GM12878 (cell line): Measurements from ENCODE around the gene DEFB125. TPM values are rescaled to one million over a fixed set of nuclear protein-coding genes. Genes with fewer than 3 reads are reported as not detected.

Source experiments
- ATAC-seq: fragments of 200-7000 bp; cut with Tn5 transposase; 3 replicates; pipeline ENCODE4 v1.9.1; 2020; ENCODE audit warnings: mild to moderate bottlenecking, moderate library complexity
- BruUV-seq: library from RNA; stranded (reverse); fragments of 400-500 nt; replicated peaks from 2 replicates; lab custom pipeline; 2021; lab: Mats Ljungman, UMichigan
- CTCF ChIA-PET: fragments of 300-600 bp; sonication (Branson Sonifier 250); formaldehyde crosslinking; extraction: SDS; loops from one replicate; lab custom pipeline; 2021; ENCODE audit warnings: inconsistent platforms; lab: Yijun Ruan, JAX
- POLR2A ChIA-PET: fragments of 350-600 bp; formaldehyde crosslinking; extraction: SDS; loops from one replicate; lab custom pipeline; 2021; ENCODE audit warnings: inconsistent platforms; lab: Charles Lee
- RAD21 ChIA-PET: fragments of 300-600 bp; sonication (Branson Sonifier 250); formaldehyde crosslinking; loops from one replicate; lab custom pipeline; 2023; ENCODE audit warnings: antibody characterized with exemption; ENCODE audit not compliant: unreplicated experiment; lab: Charles Lee
- SMC1A ChIA-PET: fragments of 300-600 bp; sonication (Branson Sonifier 250); formaldehyde crosslinking; loops from one replicate; lab custom pipeline; 2023; ENCODE audit not compliant: unreplicated experiment, uncharacterized antibody; lab: Charles Lee
- DNase-seq: peaks from one replicate; pipeline ENCODE4 v3.0.0-alpha.2; 2011; ENCODE audit warnings: low read depth, low spot score
- FAIRE-seq: peaks from 3 replicates; lab custom pipeline; 2011; peaks lifted over from hg19 to GRCh38; lab: Jason Lieb, UNC
- H2AFZ ChIP-seq: 2 replicates; pipeline ENCODE4 v1.6.0; 2011; ENCODE audit warnings: low read depth, low read length, control low read depth; ENCODE audit not compliant: control insufficient read depth
- H3K27ac ChIP-seq: 2 replicates; pipeline ENCODE4 v1.5.1; 2011; ENCODE audit warnings: control low read depth; ENCODE audit not compliant: control insufficient read depth, insufficient read depth
- H3K27me3 ChIP-seq, 2 experiments: replicated peaks in 1 of 2; 2 replicates each; pipeline versions ENCODE4 v1.6.0 to v1.6.1; 2011; ENCODE audit warnings: low read length in 1 of 2; ENCODE audit not compliant: control insufficient read depth in 2 of 2, insufficient read depth in 2 of 2
- H3K36me3 ChIP-seq, 2 experiments: 2 replicates each; pipeline ENCODE4 v1.5.1; 2011; ENCODE audit warnings: low read length in 1 of 2; ENCODE audit not compliant: control insufficient read depth in 2 of 2, insufficient read depth in 2 of 2
- H3K4me1 ChIP-seq: 2 replicates; pipeline ENCODE4 v1.6.1; 2011; ENCODE audit warnings: mild to moderate bottlenecking, low read length, moderate library complexity, mixed read lengths; ENCODE audit not compliant: control insufficient read depth, insufficient read depth
- H3K4me2 ChIP-seq: 2 replicates; pipeline ENCODE4 v1.6.0; 2011; ENCODE audit warnings: control low read depth; ENCODE audit not compliant: control insufficient read depth, insufficient read depth
- H3K4me3 ChIP-seq: fragments of 200-600 bp; sonication (generic); 2 replicates; pipeline ENCODE4 v1.5.1; 2016
- H3K79me2 ChIP-seq: 2 replicates; pipeline ENCODE4 v1.6.0; 2011; ENCODE audit warnings: low read length; ENCODE audit not compliant: control insufficient read depth, insufficient read depth
- H3K9ac ChIP-seq: 2 replicates; pipeline ENCODE4 v1.8.0; 2011; ENCODE audit warnings: low read length, control low read depth, mixed read lengths; ENCODE audit not compliant: control insufficient read depth, insufficient read depth
- H3K9me3 ChIP-seq: replicated peaks from 3 replicates; pipeline ENCODE4 v1.5.1; 2011; ENCODE audit warnings: mild to moderate bottlenecking, low read length; ENCODE audit not compliant: control insufficient read depth, insufficient read depth
- H4K20me1 ChIP-seq: 2 replicates; pipeline ENCODE4 v1.6.0; 2011; ENCODE audit not compliant: control insufficient read depth, insufficient read depth
- ATF3 ChIP-seq: IDR thresholded peaks from 2 replicates; pipeline ENCODE4 v1.6.1; 2011; ENCODE audit warnings: low read depth, mild to moderate bottlenecking, low read length, moderate library complexity, borderline replicate concordance; ENCODE audit errors: extremely low read depth
- BCL11A ChIP-seq: IDR thresholded peaks from 2 replicates; pipeline ENCODE4 v1.6.1; 2011; ENCODE audit warnings: low read depth, low read length
- BHLHE40 ChIP-seq, 2 experiments: fragments of 450-650 bp in 1 of 2; IDR thresholded peaks; 2 replicates each; pipeline ENCODE4 v1.6.1; 2011 to 2017; ENCODE audit warnings: low read depth in 2 of 2, borderline replicate concordance in 1 of 2, improper control_type of control experiment in 1 of 2, low read length in 1 of 2, mild to moderate bottlenecking in 1 of 2
- EGR1 ChIP-seq, 2 experiments: IDR thresholded peaks; 1 replicate in 1 of 2; 2 replicates in 1 of 2; pipeline ENCODE4 v1.6.1; 2011 to 2012; ENCODE audit warnings: low read depth in 2 of 2, low read length in 2 of 2, borderline replicate concordance in 1 of 2, mild to moderate bottlenecking in 1 of 2, moderate library complexity in 1 of 2
- FOXM1 ChIP-seq: IDR thresholded peaks from 2 replicates; pipeline ENCODE4 v1.6.1; 2012; ENCODE audit warnings: low read depth, mild to moderate bottlenecking, inconsistent platforms, low read length, moderate library complexity
- KDM1A ChIP-seq: fragments of 200-600 bp; sonication (generic); IDR thresholded peaks from 2 replicates; pipeline ENCODE4 v1.6.1; 2016; ENCODE audit warnings: borderline replicate concordance
- NR2C1 ChIP-seq: fragments of 450-650 bp; IDR thresholded peaks from 2 replicates; pipeline ENCODE4 v1.6.1; 2017; ENCODE audit warnings: antibody characterized with exemption, mild to moderate bottlenecking, moderate library complexity
- POLR2A ChIP-seq: IDR thresholded peaks from 2 replicates; pipeline ENCODE4 v1.6.1; 2011; ENCODE audit warnings: low read depth, mild to moderate bottlenecking, low read length
- POU2F2 ChIP-seq: IDR thresholded peaks from 3 replicates; pipeline ENCODE4 v1.6.1; 2011; ENCODE audit warnings: low read depth, mild to moderate bottlenecking, low read length, borderline replicate concordance
- RFX5 ChIP-seq: IDR thresholded peaks from 2 replicates; pipeline ENCODE4 v1.6.1; 2011; ENCODE audit warnings: low read depth, low read length, improper control_type of control experiment
- SMAD5 ChIP-seq: IDR thresholded peaks from 2 replicates; pipeline ENCODE4 v1.6.1; 2016; ENCODE audit warnings: antibody characterized with exemption, low read depth
- STAT1 ChIP-seq: fragments of 450-650 bp; conservative IDR thresholded peaks from 2 replicates; pipeline ENCODE4 v1.6.1; 2014; ENCODE audit warnings: antibody characterized with exemption, mild to moderate bottlenecking
- TCF3 ChIP-seq: IDR thresholded peaks from 2 replicates; pipeline ENCODE4 v1.6.1; 2012; ENCODE audit warnings: low read depth, mild to moderate bottlenecking, low read length, borderline replicate concordance; ENCODE audit not compliant: insufficient read depth
- WRNIP1 ChIP-seq: IDR thresholded peaks from 2 replicates; pipeline ENCODE4 v1.6.1; 2011; ENCODE audit warnings: low read depth, low read length, improper control_type of control experiment, borderline replicate concordance
- ZNF207 ChIP-seq: fragments of 450-650 bp; IDR thresholded peaks from 2 replicates; pipeline ENCODE4 v1.6.1; 2014; ENCODE audit warnings: antibody characterized with exemption, mild to moderate bottlenecking, borderline replicate concordance
- WGBS: methylation state at CpG from one replicate; pipeline ENCODE4 v1.1.6; 2016; ENCODE audit warnings: low lambda C conversion rate; ENCODE audit not compliant: insufficient replicate concordance, insufficient coverage; ENCODE audit errors: missing lambda C conversion rate; 5-methylcytosine and 5-hydroxymethylcytosine counted together
- in situ Hi-C: fragments of 300-500 bp; cut with MboI; formaldehyde crosslinking; loops from 9 replicates; pipeline ENCODE4 v1.14.3; 2018; ENCODE audit warnings: mixed read lengths
- intact Hi-C: fragments of 100-400 bp; cut with micrococcal nuclease; formaldehyde crosslinking; loops from one replicate; pipeline ENCODE4 v1.14.2; 2022; ENCODE audit not compliant: unreplicated experiment
- polyA plus RNA-seq, 11 experiments: library from polyadenylated mRNA; depleted of rRNA in 4 of 11; unstranded in 6 of 11; stranded (reverse) in 5 of 11; fragments of >200 nt; fragmentation: Nextera tagmentation in 4 of 11; fragmentation: Illumina TruSeq in 1 of 11; extraction: Ambion mirVana in 4 of 11; extraction: Trizol in 1 of 11; gene quantifications; 1 replicate in 1 of 11; 2 replicates in 10 of 11; pipeline versions ENCODE4 v1.2.1 to v1.2.3, GENCODE V29; 2011 to 2016; ENCODE audit warnings: inconsistent platforms in 2 of 11, missing spikeins in 2 of 11, low read depth in 1 of 11
- total RNA-seq, 4 experiments: library from RNA; depleted of rRNA in 3 of 4; stranded (reverse); fragments of >200 nt in 3 of 4; fragmentation: Illumina TruSeq in 1 of 4; extraction: Trizol in 1 of 4; gene quantifications; 2 replicates each; pipeline versions ENCODE4 v1.2.1 to v1.2.3, GENCODE V29; 2013 to 2021

Gene DEFB125
- total and polyA plus RNA-seq, 10 of the 15 experiments (the other 5 are each of a cell fraction or from before 2014, with no cell fraction given) = not detected

DNA sequence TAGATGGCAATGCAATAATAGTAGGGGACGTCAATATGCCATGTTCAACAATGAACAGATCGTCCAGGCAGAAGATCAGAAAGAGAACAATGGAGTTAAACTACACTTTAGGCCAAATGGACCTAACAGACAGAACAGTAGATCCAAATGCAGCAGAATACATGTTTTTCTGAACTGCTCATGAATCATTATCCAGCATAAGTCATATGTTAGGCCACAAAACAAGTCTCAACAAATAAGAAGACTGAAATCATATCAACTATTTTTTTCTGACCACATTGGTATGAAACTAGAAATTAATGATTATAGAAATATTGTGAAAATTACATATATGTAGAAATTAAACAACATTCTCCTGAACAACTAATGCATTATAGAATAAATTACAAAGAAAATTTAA lies 10.2 kb upstream of the DEFB125 start (continued):
- no peak for TF ChIP-seq BHLHE40 (IDR thresholded peaks at IDR 0.05; ENCODE audit: borderline replicate concordance in 1 of 2, low read depth in 2 of 2, low read length in 1 of 2)
- no peak for TF ChIP-seq SMAD5
- TF ChIP-seq POU2F2 = no peak
- no peak for TF ChIP-seq POLR2A

GRCh38 chr20:78338-78737 lies 9.1 kb upstream of the DEFB125 start:
- Histone ChIP-seq H3K9me3 (no peaks in the 10 kb centered on the region; the same call in 2 of the 3 replicates), H3K4me3 (no peak overlapping the region), H3K4me2 (no peak overlapping the region), H3K27me3 (no peaks in the 10 kb centered on the region; a peak in 1 of 4 replicates), H3K79me2 (no peaks in the 10 kb centered on the region), H2AFZ (no peak overlapping the region), H3K27ac (no peak overlapping the region), H3K36me3 (no peaks in the 10 kb centered on the region), H4K20me1 (no peaks in the 10 kb centered on the region)
- no TSS peak for BruUV-seq
- ChIA-PET SMC1A (no interaction called here), CTCF (no interaction called here), RAD21 (no interaction called here)
- no peak for DNase-seq
- intact Hi-C loops = no loop called here
- TF ChIP-seq RFX5 = no peak
- no peak for TF ChIP-seq FOXM1
- TF ChIP-seq ZNF207 = no peak
- TF ChIP-seq KDM1A = no peak
- TF ChIP-seq, all 136 proteins: peak for 0
- Histone ChIP-seq H3K9ac (no peak overlapping the region), H3K4me1 (no peaks in the 10 kb centered on the region)
- in situ Hi-C loops = no loop called here
- ATAC-seq (no peak), FAIRE-seq (no peak)
- POLR2A ChIA-PET = no interaction called here

DNA sequence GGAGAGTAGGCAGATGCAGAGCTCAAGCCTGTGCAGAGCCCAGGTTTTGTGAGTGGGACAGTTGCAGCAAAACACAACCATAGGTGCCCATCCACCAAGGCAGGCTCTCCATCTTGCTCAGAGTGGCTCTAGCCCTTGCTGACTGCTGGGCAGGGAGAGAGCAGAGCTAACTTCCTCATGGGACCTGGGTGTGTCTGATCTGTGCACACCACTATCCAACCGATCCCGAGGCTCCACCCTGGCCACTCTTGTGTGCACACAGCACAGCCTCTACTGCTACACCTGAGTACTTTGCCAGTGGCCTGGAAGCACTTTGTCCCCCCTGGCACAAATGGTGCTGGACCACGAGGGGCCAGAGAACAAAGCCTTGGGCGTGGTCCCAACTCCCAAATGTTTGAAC lies 7.9 kb upstream of the DEFB125 start:
- Histone ChIP-seq H3K79me2 (no peaks in the 10 kb centered on the region), H3K27me3 (no peaks in the 10 kb centered on the region; a peak in 1 of 4 replicates), H3K4me1 (no peaks in the 10 kb centered on the region), H3K27ac (no peak overlapping the region), H4K20me1 (no peaks in the 10 kb centered on the region), H3K9me3 (no peaks in the 10 kb centered on the region; the same call in 2 of the 3 replicates), H3K36me3 (no peaks in the 10 kb centered on the region), H3K9ac (no peak overlapping the region), H3K4me2 (no peak overlapping the region), H3K4me3 (no peak overlapping the region), H2AFZ (no peak overlapping the region)
- intact Hi-C loops = no loop called here
- ChIA-PET POLR2A (no interaction called here), SMC1A (no interaction called here), RAD21 (no interaction called here), CTCF (no interaction called here)
- in situ Hi-C loops = no loop called here
- no peak for ATAC-seq
- FAIRE-seq = no peak
- no TSS peak for BruUV-seq
- 27% methylated on average over 4 of the region's 4 CpGs for WGBS
- no peak for DNase-seq
- TF ChIP-seq NR2C1 = no peak
- TF ChIP-seq EGR1 (IDR thresholded peaks at IDR 0.05; ENCODE audit: borderline replicate concordance in 1 of 2, low read depth in 2 of 2, low read length in 2 of 2) = no peak
- TF ChIP-seq STAT1 = no peak
- no peak for TF ChIP-seq ATF3
- no peak for TF ChIP-seq TCF3
- no peak for TF ChIP-seq WRNIP1
- TF ChIP-seq BCL11A = no peak
